HCT116 (cell line): ENCODE measurements around the gene FBXL3. TPM values are rescaled to one million over a fixed set of nuclear protein-coding genes. Genes with fewer than 3 reads are reported as not detected.

Experiments
- ATAC-seq: fragments of 200-7000 bp; cut with Tn5 transposase; 2 replicates; pipeline ENCODE4 v1.9.1; 2020; ENCODE audit warnings: mild to moderate bottlenecking, moderate library complexity
- BruUV-seq: library from RNA; stranded (reverse); fragments of 400-500 nt; replicated peaks from 2 replicates; lab custom pipeline; 2021; lab: Mats Ljungman, UMichigan
- CTCF ChIA-PET: fragments of 300-600 bp; sonication (Branson Sonifier 250); formaldehyde crosslinking; loops from one replicate; lab custom pipeline; 2021; ENCODE audit warnings: antibody characterized with exemption; lab: Charles Lee
- POLR2A ChIA-PET: fragments of 300-600, 350-600 bp; sonication (Branson Sonifier 250); formaldehyde crosslinking; loops from one replicate; lab custom pipeline; 2021; ENCODE audit warnings: antibody characterized with exemption; lab: Charles Lee
- RAD21 ChIA-PET, 2 experiments: fragments of 300-600 bp; sonication (Branson Sonifier 250); formaldehyde crosslinking; loops; one replicate each; lab custom pipeline; 2023; ENCODE audit warnings: low total read pairs in 2 of 2; ENCODE audit not compliant: uncharacterized antibody in 2 of 2, unreplicated experiment in 2 of 2, low non-redundant PET in 1 of 2; lab: Charles Lee
- DNase-seq: peaks from one replicate; pipeline ENCODE4 v3.0.0-alpha.2; 2010; ENCODE audit warnings: low read depth, low spot score
- H2AFZ ChIP-seq: fragments of 200-600 bp; shearing (Covaris generic), sonication (generic); 2 replicates; pipeline ENCODE4 v1.6.1; 2017; ENCODE audit warnings: low read depth, mixed run types, mixed read lengths, antibody characterized with exemption, low read length; ENCODE audit not compliant: poor library complexity, severe bottlenecking
- H3K27ac ChIP-seq: 2 replicates; pipeline ENCODE4 v1.5.1; 2012; ENCODE audit warnings: low read depth, low read length
- H3K27me3 ChIP-seq: fragments of 200-600 bp; sonication (generic); 2 replicates; pipeline ENCODE4 v1.6.1; 2016; ENCODE audit warnings: mixed run types, low read length, mixed read lengths; ENCODE audit not compliant: insufficient read depth
- H3K36me3 ChIP-seq, 2 experiments: fragments of 200-500 bp in 1 of 2; fragments of 200-600 bp in 1 of 2; sonication (Bioruptor generic) in 1 of 2; sonication (generic) in 1 of 2; 2 replicates each; pipeline versions ENCODE4 v1.5.1 to v1.6.1; 2014 to 2016; ENCODE audit warnings: low read length in 2 of 2, inconsistent platforms in 1 of 2, mixed read lengths in 1 of 2, mixed run types in 1 of 2; ENCODE audit not compliant: insufficient read depth in 2 of 2, control insufficient read depth in 1 of 2
- H3K4me1 ChIP-seq, 2 experiments: fragments of 200-600 bp in 1 of 2; sonication (generic) in 1 of 2; 2 replicates each; pipeline versions ENCODE4 v1.5.1 to v1.6.1; 2012 to 2017; ENCODE audit warnings: low read length in 2 of 2, inconsistent platforms in 1 of 2, mild to moderate bottlenecking in 1 of 2, mixed read lengths in 1 of 2, mixed run types in 1 of 2, moderate library complexity in 1 of 2; ENCODE audit not compliant: insufficient read depth in 2 of 2, control insufficient read depth in 1 of 2
- H3K4me2 ChIP-seq: fragments of 200-600 bp; sonication (generic); 2 replicates; pipeline ENCODE4 v1.6.1; 2017; ENCODE audit warnings: mixed run types, low read length, mixed read lengths
- H3K4me3 ChIP-seq, 2 experiments: fragments of 200-600 bp in 1 of 2; sonication (generic) in 1 of 2; replicated peaks in 1 of 2; 2 replicates each; pipeline ENCODE4 v1.5.1; 2011 to 2016; ENCODE audit warnings: low read length in 2 of 2, control low read depth in 1 of 2, low read depth in 1 of 2, mild to moderate bottlenecking in 1 of 2, mixed read lengths in 1 of 2, mixed run types in 1 of 2
- H3K79me2 ChIP-seq: fragments of 200-600 bp; sonication (generic); 2 replicates; pipeline ENCODE4 v1.6.1; 2017; ENCODE audit warnings: mild to moderate bottlenecking, mixed run types, low read length, moderate library complexity, mixed read lengths; ENCODE audit not compliant: insufficient read depth
- H3K9ac ChIP-seq: fragments of 200-600 bp; sonication (generic); 2 replicates; pipeline ENCODE4 v1.6.1; 2016; ENCODE audit warnings: low read length, mixed read lengths
- H3K9me2 ChIP-seq: fragments of 200-600 bp; sonication (generic), shearing (Covaris generic); 2 replicates; pipeline ENCODE4 v1.6.1; 2017; ENCODE audit warnings: mixed run types, mild to moderate bottlenecking, moderate library complexity; ENCODE audit not compliant: insufficient read depth
- H3K9me3 ChIP-seq, 2 experiments: fragments of 200-500 bp in 1 of 2; fragments of 200-600 bp in 1 of 2; sonication (Bioruptor generic) in 1 of 2; sonication (generic) in 1 of 2; 2 replicates each; pipeline ENCODE4 v1.6.1; 2014 to 2017; ENCODE audit warnings: low read length in 2 of 2, mixed read lengths in 2 of 2, inconsistent platforms in 1 of 2, low read depth in 1 of 2, mild to moderate bottlenecking in 1 of 2, mixed run types in 1 of 2, moderate library complexity in 1 of 2; ENCODE audit not compliant: control insufficient read depth in 1 of 2, insufficient read depth in 1 of 2
- H4K20me1 ChIP-seq: fragments of 200-600 bp; sonication (generic), shearing (Covaris generic); 2 replicates; pipeline ENCODE4 v1.6.1; 2017; ENCODE audit warnings: mixed run types, mild to moderate bottlenecking, moderate library complexity; ENCODE audit not compliant: insufficient read depth
- ATF3 ChIP-seq: IDR thresholded peaks from 2 replicates; pipeline ENCODE4 v1.6.1; 2012
- CBX3 ChIP-seq: IDR thresholded peaks from 2 replicates; pipeline ENCODE4 v1.6.1; 2012; ENCODE audit warnings: low read depth
- CEBPB ChIP-seq: IDR thresholded peaks from 2 replicates; pipeline ENCODE4 v1.6.1; 2012; ENCODE audit warnings: low read depth
- EGR1 ChIP-seq: IDR thresholded peaks from 2 replicates; pipeline ENCODE4 v1.6.1; 2012; ENCODE audit warnings: low read depth
- ELF1 ChIP-seq: IDR thresholded peaks from 2 replicates; pipeline ENCODE4 v1.6.1; 2012; ENCODE audit warnings: low read depth, borderline replicate concordance
- EZH2 ChIP-seq: fragments of 200-600 bp; sonication (generic); IDR thresholded peaks from 2 replicates; pipeline ENCODE4 v1.6.1; 2017; ENCODE audit warnings: antibody characterized with exemption, mixed run types
- EZH2phosphoT487 ChIP-seq: fragments of 200-600 bp; IDR thresholded peaks from 2 replicates; pipeline ENCODE4 v1.6.1; 2018; ENCODE audit warnings: antibody characterized with exemption, borderline replicate concordance
- JUND ChIP-seq: IDR thresholded peaks from 2 replicates; pipeline ENCODE4 v1.6.1; 2012
- POLR2A ChIP-seq: IDR thresholded peaks from 2 replicates; pipeline ENCODE4 v1.7.0; 2011; ENCODE audit warnings: borderline replicate concordance; ENCODE audit not compliant: insufficient read depth, insufficient read length; ENCODE audit errors: extremely low read depth
- POLR2AphosphoS5 ChIP-seq: IDR thresholded peaks from 2 replicates; pipeline ENCODE4 v1.6.1; 2011; ENCODE audit warnings: mild to moderate bottlenecking, low read depth, low read length, moderate library complexity
- RAD21 ChIP-seq: IDR thresholded peaks from 2 replicates; pipeline ENCODE4 v1.6.1; 2012; ENCODE audit warnings: low read depth, mild to moderate bottlenecking
- SIN3A ChIP-seq: IDR thresholded peaks from 2 replicates; pipeline ENCODE4 v1.6.1; 2012; ENCODE audit warnings: low read depth
- SP1 ChIP-seq: IDR thresholded peaks from 2 replicates; pipeline ENCODE4 v1.6.1; 2012; ENCODE audit warnings: low read depth
- SRF ChIP-seq: IDR thresholded peaks from 2 replicates; pipeline ENCODE4 v1.6.1; 2012; ENCODE audit warnings: low read depth
- YY1 ChIP-seq: IDR thresholded peaks from 2 replicates; pipeline ENCODE4 v1.6.1; 2011; ENCODE audit warnings: low read length, low read depth, moderate library complexity, mild to moderate bottlenecking; ENCODE audit not compliant: insufficient replicate concordance; ENCODE audit errors: extremely low read depth
- ZBTB33 ChIP-seq: IDR thresholded peaks from 2 replicates; pipeline ENCODE4 v1.6.1; 2011; ENCODE audit warnings: mild to moderate bottlenecking, low read length, moderate library complexity; ENCODE audit not compliant: insufficient replicate concordance; ENCODE audit errors: extremely low read depth
- ZFX ChIP-seq: fragments of 450-650 bp; IDR thresholded peaks from 2 replicates; pipeline ENCODE4 v1.6.1; 2017
- ZNF274 ChIP-seq: fragments of 200-500 bp; sonication (Bioruptor generic); IDR thresholded peaks from 2 replicates; pipeline ENCODE4 v1.6.1; 2014; ENCODE audit warnings: mild to moderate bottlenecking, low read depth, low read length, inconsistent platforms
- intact Hi-C: fragments of 100-400 bp; cut with micrococcal nuclease; formaldehyde crosslinking; loops from 2 replicates; pipeline ENCODE4 v1.10.0; 2022
- total RNA-seq: library from RNA; stranded (reverse); gene quantifications from one replicate; pipeline ENCODE4 v1.2.1, GENCODE V29; 2021; ENCODE audit not compliant: unreplicated experiment
- TF ChIP-seq, protein P1 (sequence below), 3 experiments: fragments of 200-600 bp in 1 of 3; sonication (generic) in 1 of 3; IDR thresholded peaks in 2 of 3; conservative IDR thresholded peaks in 1 of 3; 2 replicates each; pipeline ENCODE4 v1.5.1; 2012 to 2017; ENCODE audit warnings: low read depth in 2 of 3, low read length in 2 of 3, antibody characterized with exemption in 1 of 3, borderline replicate concordance in 1 of 3, control low read depth in 1 of 3, mild to moderate bottlenecking in 1 of 3, mixed read lengths in 1 of 3, mixed run types in 1 of 3, moderate library complexity in 1 of 3; ENCODE audit not compliant: insufficient read depth in 1 of 3
- TF ChIP-seq, protein P2 (sequence below): IDR thresholded peaks from 2 replicates; pipeline ENCODE4 v1.6.1; 2012; ENCODE audit warnings: low read depth

FBXL3 gene
- total RNA-seq, 1 experiment from 2014 or later = 24.0 TPM

DNA sequence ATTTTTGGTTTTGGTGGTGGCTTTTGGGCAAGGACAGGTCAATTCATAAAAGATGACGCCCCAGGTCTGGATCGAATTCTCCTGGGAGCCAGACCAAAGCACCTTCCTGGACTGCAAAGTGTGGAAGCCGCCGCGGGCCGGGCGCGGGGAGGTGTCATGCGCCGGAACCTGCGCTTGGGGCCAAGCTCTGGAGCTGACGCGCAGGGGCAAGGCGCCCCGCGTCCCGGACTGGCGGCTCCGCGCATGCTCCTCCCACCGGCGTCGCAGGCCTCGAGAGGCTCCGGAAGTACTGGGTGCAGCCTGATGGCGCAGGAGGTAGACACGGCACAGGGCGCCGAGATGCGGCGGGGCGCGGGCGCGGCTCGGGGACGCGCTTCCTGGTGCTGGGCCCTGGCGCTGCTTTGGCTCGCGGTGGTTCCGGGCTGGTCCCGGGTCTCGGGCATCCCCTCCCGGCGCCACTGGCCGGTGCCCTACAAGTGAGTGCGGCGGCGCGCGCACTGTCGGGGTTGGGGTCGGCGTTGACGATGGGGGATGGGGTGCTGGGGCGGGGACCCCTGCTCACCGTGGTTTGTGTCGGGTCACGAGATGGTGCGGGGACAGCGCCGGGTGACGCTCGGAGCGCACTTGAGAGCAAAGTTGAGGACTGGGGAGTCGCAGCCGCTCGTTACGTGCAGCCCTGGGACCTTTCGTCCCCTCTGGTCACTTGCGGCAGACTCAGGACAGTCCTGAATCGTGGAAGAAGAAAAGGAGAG is 35.0 kb downstream of the FBXL3 start, which contains the start of gene CLN5:
Gene CLN5 (plus strand): TSS at position 286 of the 752 bp plus-strand sequence. CDS start 18 bp downstream, at position 304.
- Histone ChIP-seq H3K4me2 (peak within 1 kb of the TSS; percentile 96), H3K79me2 (peaks cover 19% of the 10 kb centered on the region), H3K36me3 (peaks cover 2 to 6% of the 10 kb centered on the region in 2 experiments; a peak in 2 of 4 replicates), H2AFZ (peak within 1 kb of the TSS; percentile 63), H3K9ac (peak within 1 kb of the TSS; percentile 93), H3K9me3 (no peaks in the 10 kb centered on the region), H4K20me1 (no peaks in the 10 kb centered on the region), H3K4me3 (peak within 1 kb of the TSS; percentile 89 to 95), H3K4me1 (peaks cover 9 to 20% of the 10 kb centered on the region in 2 experiments; a peak in 3 of 4 replicates), H3K27ac (peak within 1 kb of the TSS; percentile 54), H3K27me3 (no peaks in the 10 kb centered on the region), H3K9me2 (no peaks in the 10 kb centered on the region)
- intact Hi-C loops = no loop called here
- ChIA-PET CTCF (interaction anchor here (2.4 kb wide), 1 partner anchor 11 kb away, joined by 12 read pairs; no protein-coding TSS in a partner anchor), POLR2A (no interaction called here), RAD21 (no interaction called here)
- ATAC-seq = peak; percentile 99
- DNase-seq = peak; percentile 77
- no TSS peak for BruUV-seq
- TF ChIP-seq, protein P1, sequence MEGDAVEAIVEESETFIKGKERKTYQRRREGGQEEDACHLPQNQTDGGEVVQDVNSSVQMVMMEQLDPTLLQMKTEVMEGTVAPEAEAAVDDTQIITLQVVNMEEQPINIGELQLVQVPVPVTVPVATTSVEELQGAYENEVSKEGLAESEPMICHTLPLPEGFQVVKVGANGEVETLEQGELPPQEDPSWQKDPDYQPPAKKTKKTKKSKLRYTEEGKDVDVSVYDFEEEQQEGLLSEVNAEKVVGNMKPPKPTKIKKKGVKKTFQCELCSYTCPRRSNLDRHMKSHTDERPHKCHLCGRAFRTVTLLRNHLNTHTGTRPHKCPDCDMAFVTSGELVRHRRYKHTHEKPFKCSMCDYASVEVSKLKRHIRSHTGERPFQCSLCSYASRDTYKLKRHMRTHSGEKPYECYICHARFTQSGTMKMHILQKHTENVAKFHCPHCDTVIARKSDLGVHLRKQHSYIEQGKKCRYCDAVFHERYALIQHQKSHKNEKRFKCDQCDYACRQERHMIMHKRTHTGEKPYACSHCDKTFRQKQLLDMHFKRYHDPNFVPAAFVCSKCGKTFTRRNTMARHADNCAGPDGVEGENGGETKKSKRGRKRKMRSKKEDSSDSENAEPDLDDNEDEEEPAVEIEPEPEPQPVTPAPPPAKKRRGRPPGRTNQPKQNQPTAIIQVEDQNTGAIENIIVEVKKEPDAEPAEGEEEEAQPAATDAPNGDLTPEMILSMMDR (IDR thresholded peaks at IDR 0.05 in 2 of 3, conservative IDR thresholded peaks at IDR 0.05 in 1 of 3; ENCODE audit: borderline replicate concordance in 1 of 3, insufficient read depth in 1 of 3, low read depth in 2 of 3, low read length in 2 of 3) = no peak
- no peak for TF ChIP-seq CEBPB
- TF ChIP-seq ZFX = peak; percentile 72
- TF ChIP-seq EGR1 = no peak
- no peak for TF ChIP-seq EZH2phosphoT487
- peak; percentile 85 for TF ChIP-seq YY1
- no peak for TF ChIP-seq SP1
- TF ChIP-seq, protein P2, sequence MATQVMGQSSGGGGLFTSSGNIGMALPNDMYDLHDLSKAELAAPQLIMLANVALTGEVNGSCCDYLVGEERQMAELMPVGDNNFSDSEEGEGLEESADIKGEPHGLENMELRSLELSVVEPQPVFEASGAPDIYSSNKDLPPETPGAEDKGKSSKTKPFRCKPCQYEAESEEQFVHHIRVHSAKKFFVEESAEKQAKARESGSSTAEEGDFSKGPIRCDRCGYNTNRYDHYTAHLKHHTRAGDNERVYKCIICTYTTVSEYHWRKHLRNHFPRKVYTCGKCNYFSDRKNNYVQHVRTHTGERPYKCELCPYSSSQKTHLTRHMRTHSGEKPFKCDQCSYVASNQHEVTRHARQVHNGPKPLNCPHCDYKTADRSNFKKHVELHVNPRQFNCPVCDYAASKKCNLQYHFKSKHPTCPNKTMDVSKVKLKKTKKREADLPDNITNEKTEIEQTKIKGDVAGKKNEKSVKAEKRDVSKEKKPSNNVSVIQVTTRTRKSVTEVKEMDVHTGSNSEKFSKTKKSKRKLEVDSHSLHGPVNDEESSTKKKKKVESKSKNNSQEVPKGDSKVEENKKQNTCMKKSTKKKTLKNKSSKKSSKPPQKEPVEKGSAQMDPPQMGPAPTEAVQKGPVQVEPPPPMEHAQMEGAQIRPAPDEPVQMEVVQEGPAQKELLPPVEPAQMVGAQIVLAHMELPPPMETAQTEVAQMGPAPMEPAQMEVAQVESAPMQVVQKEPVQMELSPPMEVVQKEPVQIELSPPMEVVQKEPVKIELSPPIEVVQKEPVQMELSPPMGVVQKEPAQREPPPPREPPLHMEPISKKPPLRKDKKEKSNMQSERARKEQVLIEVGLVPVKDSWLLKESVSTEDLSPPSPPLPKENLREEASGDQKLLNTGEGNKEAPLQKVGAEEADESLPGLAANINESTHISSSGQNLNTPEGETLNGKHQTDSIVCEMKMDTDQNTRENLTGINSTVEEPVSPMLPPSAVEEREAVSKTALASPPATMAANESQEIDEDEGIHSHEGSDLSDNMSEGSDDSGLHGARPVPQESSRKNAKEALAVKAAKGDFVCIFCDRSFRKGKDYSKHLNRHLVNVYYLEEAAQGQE = no peak
- no peak for TF ChIP-seq EZH2
- TF ChIP-seq CBX3 = no peak
- peak; percentile 25 for TF ChIP-seq ZBTB33
- peak; percentile 79; the same call in 1 of the 2 replicates for TF ChIP-seq SRF
- no peak for TF ChIP-seq JUND
- TF ChIP-seq SIN3A = peak; percentile 78
- no peak for TF ChIP-seq RAD21
- TF ChIP-seq ZNF274 = no peak
- TF ChIP-seq POLR2AphosphoS5 = peak; percentile 95
- TF ChIP-seq ELF1 = peak; percentile 73
- peak; percentile 55 for TF ChIP-seq POLR2A
- TF ChIP-seq ATF3 = no peak
